GM21786 (cell line): Measurements from ENCODE around the gene KCTD4.

Experiments
- ATAC-seq: cut with Tn5 transposase; IDR thresholded peaks from one replicate; pipeline ENCODE4 v1.9.1; 2021; ENCODE audit not compliant: unreplicated experiment

KCTD4 gene

DNA sequence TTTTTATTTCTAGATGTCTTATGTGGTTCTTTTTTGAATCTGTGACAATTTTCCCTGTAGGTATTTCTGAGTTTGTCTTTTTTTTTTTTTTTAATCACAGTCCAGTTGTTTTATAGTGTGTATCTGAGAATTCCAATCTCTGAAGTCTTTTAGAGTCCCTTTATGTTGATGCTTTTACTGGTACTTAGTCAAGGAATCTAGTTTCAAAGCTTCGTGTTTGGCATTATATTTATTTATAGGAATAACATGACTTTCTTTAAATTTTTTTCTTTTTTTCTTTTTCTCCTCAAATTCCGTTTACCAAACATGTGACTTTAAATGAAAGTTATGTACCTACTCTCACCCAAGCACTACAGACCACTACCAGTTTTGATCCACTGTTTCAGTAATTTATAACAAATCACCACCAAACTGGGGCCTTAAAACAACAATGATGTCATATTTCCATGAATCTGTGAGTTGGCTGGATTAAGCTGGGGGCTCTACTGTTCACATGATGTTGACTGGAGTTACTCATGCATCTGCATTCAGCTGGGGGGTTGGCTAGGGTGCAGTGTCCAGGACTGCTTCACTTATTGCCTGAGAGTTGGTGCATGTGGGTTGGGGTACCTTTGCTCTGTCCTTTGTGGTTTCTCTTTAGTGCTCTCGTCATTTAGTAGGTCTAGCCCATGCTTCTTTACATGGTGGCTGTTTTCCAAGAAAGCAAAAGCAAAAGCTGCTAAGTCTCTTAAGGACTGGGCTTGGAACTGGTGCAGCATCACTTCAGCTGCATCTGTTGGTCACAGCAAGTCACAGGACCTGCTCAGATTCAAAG lies 22.3 kb downstream of the KCTD4 start:
- no peak for ATAC-seq

DNA sequence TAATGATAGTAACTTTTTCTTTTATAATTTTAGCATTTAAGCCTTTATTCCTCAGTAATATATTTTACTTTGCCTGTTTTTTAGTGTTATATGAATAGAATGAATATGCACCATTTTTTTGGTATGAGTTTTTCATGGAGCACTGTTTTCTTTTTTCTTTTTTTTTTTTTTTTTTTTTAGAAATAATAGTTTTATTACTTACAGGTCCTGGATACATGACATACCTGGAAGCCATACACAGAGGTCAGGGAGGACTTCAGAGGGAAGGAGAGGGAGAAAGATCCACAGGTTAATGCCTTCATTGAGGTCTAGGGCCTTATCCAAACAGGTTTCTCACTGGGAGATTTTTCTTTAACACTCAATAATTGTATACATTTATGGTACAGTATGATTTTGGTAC lies 26.4 kb downstream of the KCTD4 start:
- ATAC-seq = no peak

DNA sequence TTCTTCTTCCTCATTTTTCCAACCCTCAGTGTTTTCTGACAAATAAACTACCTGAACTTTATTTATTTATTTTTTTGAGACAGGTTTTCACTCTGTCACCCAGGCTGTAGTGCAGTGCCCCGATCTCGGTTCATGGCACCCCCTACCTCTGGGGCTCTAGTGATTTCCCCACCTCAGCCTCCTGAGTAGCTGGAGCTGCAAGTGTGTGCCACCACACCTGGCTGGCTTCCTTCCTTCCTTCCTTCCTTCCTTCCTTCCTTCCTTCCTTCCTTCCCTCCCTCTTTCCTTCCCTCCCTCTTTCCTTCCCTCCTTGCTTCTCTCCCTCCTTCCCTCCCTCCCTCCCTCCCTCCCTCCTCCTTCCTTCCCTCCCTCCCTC lies 32.3 kb downstream of the KCTD4 start:
- ATAC-seq = no peak

DNA sequence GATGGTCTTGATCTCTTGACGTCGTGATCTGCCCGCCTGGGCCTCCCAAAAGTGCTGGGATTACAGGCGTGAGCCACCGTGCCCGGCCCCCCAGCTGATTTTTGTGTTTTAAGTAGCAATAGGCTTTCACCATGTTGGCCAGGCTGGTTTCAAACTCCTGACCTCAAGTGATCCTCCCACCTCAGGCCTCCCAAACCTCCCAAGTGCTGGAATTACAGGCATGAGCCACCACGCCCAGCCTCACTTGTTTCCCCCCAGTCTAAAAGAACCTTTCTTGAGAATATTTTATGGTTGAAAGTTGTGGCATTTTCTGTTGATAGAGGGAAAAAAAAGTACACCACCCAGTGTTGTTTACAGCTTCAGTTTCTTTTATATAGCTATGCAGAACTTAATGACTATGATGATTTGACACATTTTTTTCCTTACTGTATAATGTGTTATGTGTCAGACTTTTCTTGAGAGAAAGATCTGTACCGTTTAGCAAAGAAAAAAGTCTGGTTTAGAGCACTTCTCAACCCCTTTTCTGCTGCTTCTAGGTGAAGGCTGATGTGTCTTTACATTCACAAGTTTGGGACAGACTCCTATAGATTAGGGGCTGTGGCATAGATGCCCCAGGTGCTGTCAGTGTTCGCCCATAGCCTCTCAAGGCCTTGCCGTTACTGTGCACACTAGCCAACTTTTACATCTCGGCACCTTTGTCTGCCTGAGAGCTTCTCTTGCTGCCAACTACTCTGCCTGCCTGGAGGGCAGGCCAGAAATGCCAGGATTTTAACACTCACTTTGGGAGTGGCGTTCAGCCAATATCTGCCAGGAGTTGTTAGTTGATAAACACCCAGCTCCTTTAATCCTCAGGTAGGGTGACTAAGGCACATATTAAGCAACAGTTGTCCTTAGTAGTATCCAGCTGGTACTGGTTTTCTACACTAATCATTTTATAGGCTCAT lies 33.0 kb downstream of the KCTD4 start:
- no peak for ATAC-seq

DNA sequence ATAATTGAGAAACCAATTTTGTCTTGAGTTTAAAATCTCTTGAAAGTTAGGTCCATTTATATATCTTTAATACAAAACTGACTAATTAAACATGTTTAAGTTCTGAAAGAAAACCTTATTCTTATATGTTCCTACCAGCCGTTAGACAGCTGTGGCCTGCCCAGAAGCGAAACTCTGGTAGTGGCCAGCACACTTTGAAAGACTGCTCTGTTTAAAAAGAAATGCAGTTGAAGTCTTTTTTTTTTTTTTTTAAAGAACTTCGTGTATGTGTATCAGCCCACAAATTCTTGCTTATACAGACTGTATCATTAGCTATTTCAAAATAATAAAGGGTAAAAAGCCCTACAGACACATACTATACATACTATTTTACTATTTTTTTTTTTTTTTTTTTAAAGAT lies 34.0 kb downstream of the KCTD4 start:
- no peak for ATAC-seq

DNA sequence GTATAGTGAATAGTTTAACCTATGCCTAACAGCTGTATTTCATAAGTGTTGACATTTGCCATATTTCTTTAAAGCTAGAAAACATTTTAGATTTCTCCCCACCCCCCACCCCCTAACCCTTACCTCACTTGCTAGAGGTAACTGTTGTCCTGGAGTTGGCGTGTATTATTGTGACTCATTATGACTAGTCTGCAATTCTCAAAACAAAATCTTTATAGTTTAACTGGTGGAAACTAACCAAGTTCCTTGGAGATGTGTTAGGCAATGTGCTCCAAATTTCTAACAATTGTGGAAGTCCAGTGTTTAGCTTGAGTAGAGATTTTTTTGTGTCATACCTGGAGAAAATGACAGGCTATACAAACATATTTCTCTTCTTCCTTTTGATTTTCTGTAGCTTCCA lies 38.0 kb downstream of the KCTD4 start:
- no peak for ATAC-seq

DNA sequence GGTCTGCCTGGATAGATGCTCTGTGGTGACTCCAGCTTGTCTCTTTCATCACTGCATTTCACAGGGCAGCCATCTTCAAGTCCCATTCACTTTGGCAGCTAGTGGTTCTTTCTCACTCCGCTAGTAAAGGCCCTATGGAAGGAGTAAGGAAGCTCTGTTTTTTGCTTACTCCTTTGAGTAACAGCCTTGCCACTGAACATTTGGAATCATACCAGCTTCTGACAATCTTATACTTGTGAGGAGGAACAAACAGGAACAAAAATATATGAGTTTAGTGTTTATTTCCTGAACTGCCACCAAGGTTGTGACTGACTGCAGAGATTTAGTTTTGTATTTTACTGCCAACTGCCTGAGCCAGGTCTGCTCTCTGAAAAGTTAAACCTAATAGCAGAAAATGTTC lies 38.7 kb downstream of the KCTD4 start:
- no peak for ATAC-seq

DNA sequence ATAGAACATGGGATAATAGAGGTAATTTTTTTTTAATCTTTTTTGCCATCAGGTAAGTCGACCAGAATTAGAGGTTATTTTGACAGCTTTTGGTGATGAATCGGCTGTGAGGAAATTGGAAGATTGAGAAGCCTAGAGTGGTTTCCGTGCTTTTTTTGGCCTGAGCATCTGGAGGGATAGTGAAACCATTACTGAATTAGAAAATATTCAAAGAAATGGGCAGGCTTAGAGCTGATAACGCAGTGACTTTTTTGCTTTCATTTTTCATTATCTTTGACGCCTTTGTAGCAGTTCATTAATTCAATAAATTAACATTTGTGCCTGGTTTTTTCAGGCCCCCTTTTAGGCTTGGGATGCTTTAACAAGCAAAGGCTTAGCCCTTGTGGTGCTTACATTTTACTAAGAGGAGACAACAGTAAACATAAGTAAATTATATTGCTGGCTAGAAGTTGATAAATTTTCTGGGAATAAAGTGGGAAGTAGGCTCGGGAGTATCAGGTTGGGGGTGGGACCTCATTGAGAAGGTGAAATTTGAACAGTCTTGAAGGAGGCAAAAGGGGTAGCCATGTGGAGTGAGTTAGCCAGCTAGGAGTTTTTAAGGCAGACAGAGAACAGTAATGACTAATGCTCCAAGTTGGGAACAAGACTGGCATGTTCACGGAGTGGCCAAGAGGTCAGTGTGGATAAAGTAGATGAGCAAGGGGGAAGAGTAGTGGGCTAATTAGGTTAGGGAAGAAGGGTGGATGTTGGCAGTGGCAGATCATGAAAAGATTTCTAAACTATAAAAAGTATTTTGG lies 44.1 kb downstream of the KCTD4 start:
- ATAC-seq = no peak

DNA sequence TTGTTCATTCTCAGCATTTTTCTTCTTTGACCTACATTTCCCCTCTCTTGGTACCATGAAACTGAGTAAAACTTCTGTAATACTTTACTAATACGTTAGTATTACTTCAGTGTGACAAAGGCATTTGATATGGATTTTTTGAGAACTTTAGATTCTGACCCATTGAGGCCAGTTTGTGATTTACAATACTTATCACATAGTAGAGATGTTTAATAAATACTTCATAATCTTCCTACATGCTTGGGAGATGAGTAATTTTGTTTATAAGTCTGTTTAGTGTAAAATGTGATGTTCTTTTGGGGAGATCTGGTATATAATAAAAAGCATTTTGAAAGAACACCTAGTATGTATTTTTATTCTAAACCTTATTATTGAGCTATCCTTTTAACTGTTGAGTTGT lies 50.9 kb downstream of the KCTD4 start:
- ATAC-seq = no peak

DNA sequence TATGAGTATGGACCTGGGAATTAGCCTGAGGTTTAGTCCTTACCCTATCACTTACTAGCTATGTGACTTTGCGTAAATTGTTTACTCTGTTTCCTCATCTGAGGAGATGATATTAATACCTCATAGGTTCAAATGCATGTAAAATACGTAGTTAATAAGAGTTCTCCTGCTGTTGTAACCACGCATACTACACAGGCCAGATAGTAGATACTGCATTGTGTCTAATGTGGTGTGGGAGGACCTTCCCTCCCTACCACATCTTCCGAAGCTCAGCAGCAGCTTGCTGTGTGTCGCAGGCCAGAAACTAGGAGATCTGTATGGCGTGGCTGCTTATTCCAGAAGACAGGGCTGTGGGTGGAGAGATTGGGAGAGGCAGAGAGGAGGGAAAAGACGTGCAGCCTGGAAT lies 57.5 kb downstream of the KCTD4 start:
- ATAC-seq = no peak
